Skeletal muscle satellite cell (primary cell): ENCODE data around the gene NFATC2.

Experiments used
- H3K27me3 ChIP-seq: 2 replicates; pipeline ENCODE4 v1.7.0; 2013; ENCODE audit warnings: low read length; ENCODE audit not compliant: control insufficient read depth, insufficient read depth
- H3K36me3 ChIP-seq: 2 replicates; pipeline ENCODE4 v1.7.0; 2013; ENCODE audit warnings: mild to moderate bottlenecking, control low read depth, low read length; ENCODE audit not compliant: insufficient read depth
- H3K4me1 ChIP-seq: 2 replicates; pipeline ENCODE4 v1.7.0; 2013; ENCODE audit warnings: low read length; ENCODE audit not compliant: control insufficient read depth, insufficient read depth
- H3K4me2 ChIP-seq: 2 replicates; pipeline ENCODE4 v1.7.0; 2013; ENCODE audit warnings: mild to moderate bottlenecking, low read length
- H3K4me3 ChIP-seq: 2 replicates; pipeline ENCODE4 v1.7.0; 2013; ENCODE audit warnings: low read length
- H3K9ac ChIP-seq: 2 replicates; pipeline ENCODE4 v1.7.0; 2013; ENCODE audit warnings: mild to moderate bottlenecking, low read depth, low read length, moderate library complexity
- H3K9me3 ChIP-seq: replicated peaks from 2 replicates; pipeline ENCODE4 v1.7.0; 2013; ENCODE audit warnings: mild to moderate bottlenecking, control low read depth, low read length

Gene NFATC2

GRCh38 chr20:51385646-51386530 lies 156.6 kb downstream of the NFATC2 start:
- no peak overlapping the region for H3K9ac ChIP-seq
- H3K27me3 ChIP-seq: no peaks in the 10 kb centered on the region
- peaks cover 24% of the 10 kb centered on the region for H3K4me1 ChIP-seq
- H3K9me3 ChIP-seq: no peaks in the 10 kb centered on the region
- no peak overlapping the region for H3K4me3 ChIP-seq
- no peak overlapping the region for H3K4me2 ChIP-seq
- H3K36me3 ChIP-seq: no peaks in the 10 kb centered on the region

GRCh38 chr20:51384875-51385274 lies 157.6 kb downstream of the NFATC2 start:
- Histone ChIP-seq H3K4me1 (peaks cover 24% of the 10 kb centered on the region), H3K36me3 (no peaks in the 10 kb centered on the region), H3K9ac (no peak overlapping the region), H3K4me3 (no peak overlapping the region), H3K27me3 (no peaks in the 10 kb centered on the region), H3K9me3 (no peaks in the 10 kb centered on the region), H3K4me2 (no peak overlapping the region)

GRCh38 chr20:51383891-51384510 lies 158.5 kb downstream of the NFATC2 start:
- Histone ChIP-seq H3K9ac (no peak overlapping the region), H3K9me3 (no peaks in the 10 kb centered on the region), H3K4me1 (peaks cover 22% of the 10 kb centered on the region), H3K4me2 (no peak overlapping the region), H3K36me3 (no peaks in the 10 kb centered on the region), H3K4me3 (no peak overlapping the region), H3K27me3 (no peaks in the 10 kb centered on the region)

GRCh38 chr20:51382986-51383821 lies 159.3 kb downstream of the NFATC2 start:
- H3K4me3 ChIP-seq: no peak overlapping the region
- H3K4me2 ChIP-seq: no peak overlapping the region
- peaks cover 16% of the 10 kb centered on the region for H3K4me1 ChIP-seq
- H3K9me3 ChIP-seq: no peaks in the 10 kb centered on the region
- H3K36me3 ChIP-seq: no peaks in the 10 kb centered on the region
- H3K9ac ChIP-seq: no peak overlapping the region
- H3K27me3 ChIP-seq: no peaks in the 10 kb centered on the region

GRCh38 chr20:51382111-51382985 lies 160.2 kb downstream of the NFATC2 start:
- Histone ChIP-seq H3K4me3 (no peak overlapping the region), H3K4me1 (peaks cover 10% of the 10 kb centered on the region), H3K27me3 (no peaks in the 10 kb centered on the region), H3K4me2 (no peak overlapping the region), H3K36me3 (no peaks in the 10 kb centered on the region), H3K9ac (no peak overlapping the region), H3K9me3 (no peaks in the 10 kb centered on the region)

GRCh38 chr20:51381557-51381956 lies 161.0 kb downstream of the NFATC2 start:
- Histone ChIP-seq H3K27me3 (no peaks in the 10 kb centered on the region), H3K36me3 (no peaks in the 10 kb centered on the region), H3K4me2 (no peak overlapping the region), H3K9me3 (no peaks in the 10 kb centered on the region), H3K4me1 (peaks cover 10% of the 10 kb centered on the region), H3K4me3 (no peak overlapping the region), H3K9ac (no peak overlapping the region)

GRCh38 chr20:51380401-51381385 lies 161.8 kb downstream of the NFATC2 start:
- Histone ChIP-seq H3K27me3 (no peaks in the 10 kb centered on the region), H3K4me2 (no peak overlapping the region), H3K9ac (no peak overlapping the region), H3K4me3 (no peak overlapping the region), H3K36me3 (no peaks in the 10 kb centered on the region), H3K4me1 (peaks cover 10% of the 10 kb centered on the region), H3K9me3 (no peaks in the 10 kb centered on the region)

- Histone ChIP-seq H3K36me3 (no peaks in the 10 kb centered on the region), H3K4me3 (no peak overlapping the region), H3K9ac (no peak overlapping the region), H3K4me1 (peaks cover 10% of the 10 kb centered on the region), H3K9me3 (no peaks in the 10 kb centered on the region), H3K4me2 (no peak overlapping the region), H3K27me3 (no peaks in the 10 kb centered on the region)
These were observed 162.7 kb downstream of the NFATC2 start for GRCh38 chr20:51379601-51380341.

- H3K4me1 ChIP-seq: peaks cover 7% of the 10 kb centered on the region
- no peaks in the 10 kb centered on the region for H3K36me3 ChIP-seq
- no peaks in the 10 kb centered on the region for H3K9me3 ChIP-seq
- no peak overlapping the region for H3K4me2 ChIP-seq
- H3K27me3 ChIP-seq: no peaks in the 10 kb centered on the region
- no peak overlapping the region for H3K4me3 ChIP-seq
- H3K9ac ChIP-seq: no peak overlapping the region
These were observed 164.2 kb downstream of the NFATC2 start for GRCh38 chr20:51378171-51378928.
